WTC11 (cell line): Measurements from ENCODE around the gene TMEM200C. TPM values are rescaled to one million over a fixed set of nuclear protein-coding genes. Genes with fewer than 3 reads are reported as not detected.

Source experiments
- CREM ChIP-seq: sonication (generic); formaldehyde crosslinking; IDR thresholded peaks from 2 replicates; pipeline ENCODE4 v1.8.1; 2022; ENCODE audit warnings: mild to moderate bottlenecking, missing genetic modification reagents, moderate library complexity
- ESRRA ChIP-seq: sonication (generic); formaldehyde crosslinking; IDR thresholded peaks from 2 replicates; pipeline ENCODE4 v1.8.1; 2022; ENCODE audit warnings: mild to moderate bottlenecking, missing genetic modification reagents, borderline replicate concordance
- ETV6 ChIP-seq: sonication (generic); formaldehyde crosslinking; IDR thresholded peaks from 2 replicates; pipeline ENCODE4 v1.8.1; 2022; ENCODE audit warnings: mild to moderate bottlenecking, missing genetic modification reagents
- FOXK1 ChIP-seq: sonication (generic); formaldehyde crosslinking; IDR thresholded peaks from 2 replicates; pipeline ENCODE4 v1.8.0; 2022; ENCODE audit warnings: mild to moderate bottlenecking, moderate library complexity, missing genetic modification reagents
- FOXP1 ChIP-seq: sonication (generic); formaldehyde crosslinking; IDR thresholded peaks from 2 replicates; pipeline ENCODE4 v1.8.0; 2022; ENCODE audit warnings: missing genetic modification reagents, mild to moderate bottlenecking, moderate library complexity, borderline replicate concordance
- MYBL2 ChIP-seq: sonication (generic); formaldehyde crosslinking; IDR thresholded peaks from 2 replicates; pipeline ENCODE4 v1.8.1; 2023; ENCODE audit warnings: mild to moderate bottlenecking, moderate library complexity, missing genetic modification reagents
- NFATC4 ChIP-seq: fragments of 250-450 bp; sonication (Bioruptor Pico); IDR thresholded peaks from 2 replicates; pipeline ENCODE4 v1.9.0; 2021; ENCODE audit warnings: mild to moderate bottlenecking
- NFYB ChIP-seq: sonication (generic); formaldehyde crosslinking; conservative IDR thresholded peaks from 2 replicates; pipeline ENCODE4 v1.8.0; 2022; ENCODE audit warnings: low read depth, missing genetic modification reagents
- SMAD3 ChIP-seq: sonication (generic); formaldehyde crosslinking; IDR thresholded peaks from 2 replicates; pipeline ENCODE4 v1.8.0; 2022; ENCODE audit warnings: missing genetic modification reagents, mild to moderate bottlenecking, borderline replicate concordance
- TEAD1 ChIP-seq: sonication (generic); formaldehyde crosslinking; IDR thresholded peaks from 2 replicates; pipeline ENCODE4 v1.8.0; 2022; ENCODE audit warnings: mild to moderate bottlenecking, missing genetic modification reagents
- TP53 ChIP-seq: sonication (generic); formaldehyde crosslinking; IDR thresholded peaks from 2 replicates; pipeline ENCODE4 v1.8.1; 2023; ENCODE audit warnings: mild to moderate bottlenecking, missing genetic modification reagents
- ZNF416 ChIP-seq: fragments of 250-450 bp; sonication (Bioruptor Pico); IDR thresholded peaks from 2 replicates; pipeline ENCODE4 v1.9.0; 2021; ENCODE audit warnings: mild to moderate bottlenecking, inconsistent platforms
- ZNF423 ChIP-seq: fragments of 250-450 bp; sonication (Bioruptor Pico); IDR thresholded peaks from 2 replicates; pipeline ENCODE4 v2.1.2; 2022; ENCODE audit warnings: mild to moderate bottlenecking, moderate library complexity
- total RNA-seq: library from RNA; stranded (reverse); gene quantifications from 3 replicates; pipeline ENCODE4 v1.2.3, GENCODE V29; 2021
- TF ChIP-seq, protein P1 (sequence below): fragments of 250-450 bp; sonication (Bioruptor Pico); IDR thresholded peaks from 2 replicates; pipeline ENCODE4 v1.9.0; 2021; ENCODE audit warnings: mild to moderate bottlenecking
- TF ChIP-seq, protein P2 (sequence below): sonication (generic); formaldehyde crosslinking; IDR thresholded peaks from 2 replicates; pipeline ENCODE4 v1.8.1; 2023; ENCODE audit warnings: mild to moderate bottlenecking, missing genetic modification reagents
- TF ChIP-seq, protein P3 (sequence below): sonication (generic); formaldehyde crosslinking; IDR thresholded peaks from 2 replicates; pipeline ENCODE4 v1.8.1; 2023; ENCODE audit warnings: mild to moderate bottlenecking, missing genetic modification reagents, moderate library complexity
- TF ChIP-seq, protein P4 (sequence below): sonication (generic); formaldehyde crosslinking; IDR thresholded peaks from 2 replicates; pipeline ENCODE4 v1.8.0; 2022; ENCODE audit warnings: mild to moderate bottlenecking, missing genetic modification reagents
- TF ChIP-seq, protein P5 (sequence below): sonication (generic); formaldehyde crosslinking; IDR thresholded peaks from 2 replicates; pipeline ENCODE4 v1.8.1; 2023; ENCODE audit warnings: mild to moderate bottlenecking, moderate library complexity, missing genetic modification reagents
- TF ChIP-seq, protein P6 (sequence below): fragments of 200-600 bp; IDR thresholded peaks from 2 replicates; pipeline ENCODE4 v1.8.0; 2022; ENCODE audit warnings: antibody characterized with exemption

The TMEM200C gene
- total RNA-seq, 1 experiment from 2014 or later, result 6.1 TPM

DNA sequence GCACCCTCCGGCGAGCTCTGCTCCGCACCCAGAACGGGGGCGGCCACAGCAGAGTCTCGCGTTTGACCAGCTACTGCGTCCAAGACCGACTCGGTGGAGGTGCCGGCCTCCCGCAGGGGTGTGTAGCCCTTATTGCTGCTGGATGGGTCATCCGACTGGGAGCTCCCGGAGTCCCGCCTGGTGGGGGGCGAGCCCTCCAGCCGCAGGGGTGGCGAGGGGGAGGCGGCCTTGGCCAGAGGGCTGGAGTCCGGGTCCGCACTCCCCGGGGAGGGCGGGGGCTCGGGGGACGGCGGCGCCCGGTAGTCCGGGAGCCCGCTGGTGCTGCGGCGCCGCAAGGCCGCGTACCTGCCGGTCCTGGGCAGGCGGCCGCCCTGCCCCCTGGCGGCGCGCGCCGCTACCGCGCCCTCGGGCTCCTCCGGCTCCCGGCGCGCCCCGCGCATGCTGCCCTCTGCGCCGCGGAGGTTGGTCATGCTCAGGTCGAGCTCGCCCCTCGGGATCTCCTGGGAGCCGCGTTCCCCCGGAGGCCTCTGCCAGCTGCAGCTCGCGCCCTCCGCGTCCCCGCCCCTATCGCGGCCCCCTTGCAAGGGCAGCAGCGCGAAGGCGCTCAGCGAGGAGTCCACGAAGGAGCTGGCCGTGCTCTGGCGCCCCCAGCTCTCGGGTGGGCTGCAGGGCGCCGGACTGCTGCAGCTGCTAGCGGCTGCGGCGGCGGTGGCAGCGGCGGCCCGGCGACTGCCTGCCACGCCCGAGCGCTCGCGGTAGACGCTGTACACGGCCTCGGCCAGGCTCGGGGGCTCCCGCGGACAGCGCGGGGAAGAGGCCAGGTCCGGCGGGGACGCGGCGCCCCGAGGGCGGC is 4.8 kb downstream of the TMEM200C start (continued):
- TF ChIP-seq ESRRA (CRISPR knock-in tag), result peak; percentile 49; the same call in 1 of the 2 replicates
- TF ChIP-seq, protein P1, sequence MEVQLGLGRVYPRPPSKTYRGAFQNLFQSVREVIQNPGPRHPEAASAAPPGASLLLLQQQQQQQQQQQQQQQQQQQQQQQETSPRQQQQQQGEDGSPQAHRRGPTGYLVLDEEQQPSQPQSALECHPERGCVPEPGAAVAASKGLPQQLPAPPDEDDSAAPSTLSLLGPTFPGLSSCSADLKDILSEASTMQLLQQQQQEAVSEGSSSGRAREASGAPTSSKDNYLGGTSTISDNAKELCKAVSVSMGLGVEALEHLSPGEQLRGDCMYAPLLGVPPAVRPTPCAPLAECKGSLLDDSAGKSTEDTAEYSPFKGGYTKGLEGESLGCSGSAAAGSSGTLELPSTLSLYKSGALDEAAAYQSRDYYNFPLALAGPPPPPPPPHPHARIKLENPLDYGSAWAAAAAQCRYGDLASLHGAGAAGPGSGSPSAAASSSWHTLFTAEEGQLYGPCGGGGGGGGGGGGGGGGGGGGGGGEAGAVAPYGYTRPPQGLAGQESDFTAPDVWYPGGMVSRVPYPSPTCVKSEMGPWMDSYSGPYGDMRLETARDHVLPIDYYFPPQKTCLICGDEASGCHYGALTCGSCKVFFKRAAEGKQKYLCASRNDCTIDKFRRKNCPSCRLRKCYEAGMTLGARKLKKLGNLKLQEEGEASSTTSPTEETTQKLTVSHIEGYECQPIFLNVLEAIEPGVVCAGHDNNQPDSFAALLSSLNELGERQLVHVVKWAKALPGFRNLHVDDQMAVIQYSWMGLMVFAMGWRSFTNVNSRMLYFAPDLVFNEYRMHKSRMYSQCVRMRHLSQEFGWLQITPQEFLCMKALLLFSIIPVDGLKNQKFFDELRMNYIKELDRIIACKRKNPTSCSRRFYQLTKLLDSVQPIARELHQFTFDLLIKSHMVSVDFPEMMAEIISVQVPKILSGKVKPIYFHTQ, result no peak
- peak; percentile 50; the same call in 1 of the 2 replicates for TF ChIP-seq FOXP1 (CRISPR knock-in tag)
- 0 out of 2 replicates have a peak, but pooled peaks have one; percentile 70 for TF ChIP-seq TEAD1 (CRISPR knock-in tag)
- TF ChIP-seq NFYB (CRISPR knock-in tag), result no peak
- TF ChIP-seq ZNF423 (CRISPR knock-in tag), result peak; percentile 64
- TF ChIP-seq, protein P2, sequence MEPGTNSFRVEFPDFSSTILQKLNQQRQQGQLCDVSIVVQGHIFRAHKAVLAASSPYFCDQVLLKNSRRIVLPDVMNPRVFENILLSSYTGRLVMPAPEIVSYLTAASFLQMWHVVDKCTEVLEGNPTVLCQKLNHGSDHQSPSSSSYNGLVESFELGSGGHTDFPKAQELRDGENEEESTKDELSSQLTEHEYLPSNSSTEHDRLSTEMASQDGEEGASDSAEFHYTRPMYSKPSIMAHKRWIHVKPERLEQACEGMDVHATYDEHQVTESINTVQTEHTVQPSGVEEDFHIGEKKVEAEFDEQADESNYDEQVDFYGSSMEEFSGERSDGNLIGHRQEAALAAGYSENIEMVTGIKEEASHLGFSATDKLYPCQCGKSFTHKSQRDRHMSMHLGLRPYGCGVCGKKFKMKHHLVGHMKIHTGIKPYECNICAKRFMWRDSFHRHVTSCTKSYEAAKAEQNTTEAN (CRISPR knock-in tag), result peak; percentile 21; the same call in 1 of the 2 replicates
- TF ChIP-seq, protein P3, sequence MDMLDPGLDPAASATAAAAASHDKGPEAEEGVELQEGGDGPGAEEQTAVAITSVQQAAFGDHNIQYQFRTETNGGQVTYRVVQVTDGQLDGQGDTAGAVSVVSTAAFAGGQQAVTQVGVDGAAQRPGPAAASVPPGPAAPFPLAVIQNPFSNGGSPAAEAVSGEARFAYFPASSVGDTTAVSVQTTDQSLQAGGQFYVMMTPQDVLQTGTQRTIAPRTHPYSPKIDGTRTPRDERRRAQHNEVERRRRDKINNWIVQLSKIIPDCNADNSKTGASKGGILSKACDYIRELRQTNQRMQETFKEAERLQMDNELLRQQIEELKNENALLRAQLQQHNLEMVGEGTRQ (CRISPR knock-in tag), result no peak
- TF ChIP-seq ZNF416 (CRISPR knock-in tag), result no peak
- TF ChIP-seq, protein P4, sequence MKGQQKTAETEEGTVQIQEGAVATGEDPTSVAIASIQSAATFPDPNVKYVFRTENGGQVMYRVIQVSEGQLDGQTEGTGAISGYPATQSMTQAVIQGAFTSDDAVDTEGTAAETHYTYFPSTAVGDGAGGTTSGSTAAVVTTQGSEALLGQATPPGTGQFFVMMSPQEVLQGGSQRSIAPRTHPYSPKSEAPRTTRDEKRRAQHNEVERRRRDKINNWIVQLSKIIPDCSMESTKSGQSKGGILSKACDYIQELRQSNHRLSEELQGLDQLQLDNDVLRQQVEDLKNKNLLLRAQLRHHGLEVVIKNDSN (CRISPR knock-in tag), result no peak
- peak; percentile 52; the same call in 1 of the 2 replicates for TF ChIP-seq FOXK1 (CRISPR knock-in tag)
- no peak for TF ChIP-seq SMAD3 (CRISPR knock-in tag)
- TF ChIP-seq MYBL2 (CRISPR knock-in tag), result no peak
- TF ChIP-seq TP53, result 0 out of 2 replicates have a peak, but pooled peaks have one; percentile 19
- 0 out of 2 replicates have a peak, but pooled peaks have one; percentile 27 for TF ChIP-seq CREM (CRISPR knock-in tag)
- no peak for TF ChIP-seq NFATC4 (CRISPR knock-in tag)
- 0 out of 2 replicates have a peak, but pooled peaks have one; percentile 51 for TF ChIP-seq ETV6 (CRISPR knock-in tag)
- TF ChIP-seq, protein P5, sequence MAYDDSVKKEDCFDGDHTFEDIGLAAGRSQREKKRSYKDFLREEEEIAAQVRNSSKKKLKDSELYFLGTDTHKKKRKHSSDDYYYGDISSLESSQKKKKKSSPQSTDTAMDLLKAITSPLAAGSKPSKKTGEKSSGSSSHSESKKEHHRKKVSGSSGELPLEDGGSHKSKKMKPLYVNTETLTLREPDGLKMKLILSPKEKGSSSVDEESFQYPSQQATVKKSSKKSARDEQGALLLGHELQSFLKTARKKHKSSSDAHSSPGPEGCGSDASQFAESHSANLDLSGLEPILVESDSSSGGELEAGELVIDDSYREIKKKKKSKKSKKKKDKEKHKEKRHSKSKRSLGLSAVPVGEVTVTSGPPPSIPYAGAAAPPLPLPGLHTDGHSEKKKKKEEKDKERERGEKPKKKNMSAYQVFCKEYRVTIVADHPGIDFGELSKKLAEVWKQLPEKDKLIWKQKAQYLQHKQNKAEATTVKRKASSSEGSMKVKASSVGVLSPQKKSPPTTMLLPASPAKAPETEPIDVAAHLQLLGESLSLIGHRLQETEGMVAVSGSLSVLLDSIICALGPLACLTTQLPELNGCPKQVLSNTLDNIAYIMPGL (CRISPR knock-in tag), result peak; percentile 87
- TF ChIP-seq, protein P6, sequence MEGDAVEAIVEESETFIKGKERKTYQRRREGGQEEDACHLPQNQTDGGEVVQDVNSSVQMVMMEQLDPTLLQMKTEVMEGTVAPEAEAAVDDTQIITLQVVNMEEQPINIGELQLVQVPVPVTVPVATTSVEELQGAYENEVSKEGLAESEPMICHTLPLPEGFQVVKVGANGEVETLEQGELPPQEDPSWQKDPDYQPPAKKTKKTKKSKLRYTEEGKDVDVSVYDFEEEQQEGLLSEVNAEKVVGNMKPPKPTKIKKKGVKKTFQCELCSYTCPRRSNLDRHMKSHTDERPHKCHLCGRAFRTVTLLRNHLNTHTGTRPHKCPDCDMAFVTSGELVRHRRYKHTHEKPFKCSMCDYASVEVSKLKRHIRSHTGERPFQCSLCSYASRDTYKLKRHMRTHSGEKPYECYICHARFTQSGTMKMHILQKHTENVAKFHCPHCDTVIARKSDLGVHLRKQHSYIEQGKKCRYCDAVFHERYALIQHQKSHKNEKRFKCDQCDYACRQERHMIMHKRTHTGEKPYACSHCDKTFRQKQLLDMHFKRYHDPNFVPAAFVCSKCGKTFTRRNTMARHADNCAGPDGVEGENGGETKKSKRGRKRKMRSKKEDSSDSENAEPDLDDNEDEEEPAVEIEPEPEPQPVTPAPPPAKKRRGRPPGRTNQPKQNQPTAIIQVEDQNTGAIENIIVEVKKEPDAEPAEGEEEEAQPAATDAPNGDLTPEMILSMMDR, result peak; percentile 58
